Measurements from ENCODE around the gene MARCHF9.
"Not testable (repeated sequence)": the region's sequence is repeated elsewhere in the genome, so short reads cannot be mapped to it uniquely, and the experiment has no call there.

The MARCHF9 gene, protein sequence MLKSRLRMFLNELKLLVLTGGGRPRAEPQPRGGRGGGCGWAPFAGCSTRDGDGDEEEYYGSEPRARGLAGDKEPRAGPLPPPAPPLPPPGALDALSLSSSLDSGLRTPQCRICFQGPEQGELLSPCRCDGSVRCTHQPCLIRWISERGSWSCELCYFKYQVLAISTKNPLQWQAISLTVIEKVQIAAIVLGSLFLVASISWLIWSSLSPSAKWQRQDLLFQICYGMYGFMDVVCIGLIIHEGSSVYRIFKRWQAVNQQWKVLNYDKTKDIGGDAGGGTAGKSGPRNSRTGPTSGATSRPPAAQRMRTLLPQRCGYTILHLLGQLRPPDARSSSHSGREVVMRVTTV

DNA sequence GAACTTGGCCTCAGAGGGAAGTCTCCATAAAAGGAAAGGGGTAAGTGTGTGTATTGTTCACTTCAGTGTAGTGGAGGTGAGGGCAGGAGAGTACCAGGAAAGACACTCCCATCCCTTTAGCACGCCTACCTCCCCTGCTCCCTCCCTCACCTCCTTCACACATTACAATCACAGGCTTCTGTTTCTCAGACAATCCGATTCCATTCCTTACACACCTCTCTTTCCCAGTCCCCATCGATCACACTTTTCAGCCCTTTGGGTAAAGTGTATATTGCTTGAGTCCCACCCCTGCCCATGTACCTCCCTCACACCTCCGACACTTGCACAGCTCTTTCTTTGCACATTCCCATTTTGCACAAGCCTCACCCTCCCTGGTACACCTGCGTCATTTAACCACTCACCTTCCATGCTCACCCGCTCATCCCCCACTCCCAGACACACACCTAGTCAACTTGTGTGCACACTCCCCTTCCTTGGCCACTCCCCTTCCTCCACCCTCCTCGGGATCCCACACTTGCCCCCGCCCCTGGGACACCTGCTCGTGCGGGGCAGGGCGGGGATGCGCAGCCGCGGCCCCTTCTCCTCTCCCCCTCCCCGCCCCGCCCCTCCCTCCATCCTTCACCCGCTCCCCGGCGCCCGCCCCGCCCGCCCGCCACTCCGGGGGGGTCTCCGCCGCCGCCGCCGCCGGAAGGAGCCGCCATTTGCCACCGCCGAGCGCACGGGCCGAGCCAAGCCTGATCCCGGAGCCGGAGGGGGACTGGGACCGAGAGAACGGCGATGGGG, at the start of gene MARCHF9:
TSS of gene MARCHF9 (plus strand) at position 693 of the 783 bp plus-strand sequence. CDS start 426 bp downstream, outside the sequence.
- Histone ChIP-seq H3K4me3 (ENCODE audit: low read length) (peak within 1 kb of the TSS; percentile 61), H2AFZ (ENCODE audit: low read depth, low read length) (no peak within 1 kb of the TSS), H3K36me3 (ENCODE audit: insufficient read depth, low read length) (peaks cover 34% of the 10 kb centered on the region)

DNA sequence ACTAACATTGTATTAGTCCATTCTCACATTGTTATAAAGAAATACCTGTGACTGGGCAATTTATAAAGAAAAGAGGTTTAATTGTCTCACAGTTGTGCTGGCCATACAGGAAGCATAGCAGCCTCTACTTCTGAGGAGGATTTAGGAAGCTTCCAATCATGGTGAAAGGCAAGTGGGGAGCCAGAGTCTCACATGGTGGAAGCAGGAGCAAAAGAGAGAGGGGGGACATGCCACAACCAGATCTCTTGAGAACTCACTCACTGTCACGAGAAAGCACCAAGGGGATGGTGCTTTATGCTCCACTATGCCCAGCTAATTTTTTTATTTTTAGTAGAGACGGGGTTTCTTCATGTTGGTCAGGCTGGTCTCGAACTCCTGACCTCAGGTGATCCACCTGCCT, 47.7 kb upstream of the MARCHF9 start:
- peaks cover 15% of the 10 kb centered on the region for H3K9me3 ChIP-seq (ENCODE audit: low read length)
- no peaks in the 10 kb centered on the region for H3K4me1 ChIP-seq (ENCODE audit: insufficient read depth, low read length)
- no peak overlapping the region for H3K4me3 ChIP-seq (ENCODE audit: low read length)
- H3K27me3 ChIP-seq (ENCODE audit: insufficient read depth, low read length), result no peaks in the 10 kb centered on the region
- H2AFZ ChIP-seq (ENCODE audit: low read depth, low read length), result no peak overlapping the region
- peaks cover 38% of the 10 kb centered on the region for H3K36me3 ChIP-seq (ENCODE audit: insufficient read depth, low read length)

More for the DNA sequence above, at the start of gene MARCHF9:
- H3K27me3 ChIP-seq (ENCODE audit: insufficient read depth, low read length), result no peaks in the 10 kb centered on the region
- H3K4me1 ChIP-seq (ENCODE audit: insufficient read depth, low read length), result peaks cover 40% of the 10 kb centered on the region
- H3K9me3 ChIP-seq (ENCODE audit: low read length), result no peaks in the 10 kb centered on the region

DNA sequence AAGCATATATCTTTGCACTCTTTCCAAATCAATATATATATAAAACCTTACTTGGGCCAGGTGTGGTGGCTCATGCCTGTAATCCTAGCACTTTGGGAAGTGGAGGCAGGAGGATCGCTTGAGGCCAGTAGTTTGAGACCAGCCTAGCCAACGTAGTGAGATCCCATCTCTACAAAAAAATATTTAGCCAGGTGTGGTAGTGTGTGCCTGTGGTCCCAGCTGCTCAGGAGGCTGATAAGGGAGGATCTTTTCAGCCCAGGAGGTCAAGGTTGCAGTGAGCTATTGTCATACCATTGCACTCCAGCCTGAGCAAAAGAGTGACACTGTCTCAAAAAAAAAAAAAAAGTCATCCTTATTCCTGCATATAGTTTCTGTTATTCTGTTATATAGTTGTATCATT, 46.6 kb upstream of the MARCHF9 start:
- Histone ChIP-seq H3K36me3 (ENCODE audit: insufficient read depth, low read length) (peaks cover 31% of the 10 kb centered on the region), H2AFZ (ENCODE audit: low read depth, low read length) (no peak overlapping the region)

DNA sequence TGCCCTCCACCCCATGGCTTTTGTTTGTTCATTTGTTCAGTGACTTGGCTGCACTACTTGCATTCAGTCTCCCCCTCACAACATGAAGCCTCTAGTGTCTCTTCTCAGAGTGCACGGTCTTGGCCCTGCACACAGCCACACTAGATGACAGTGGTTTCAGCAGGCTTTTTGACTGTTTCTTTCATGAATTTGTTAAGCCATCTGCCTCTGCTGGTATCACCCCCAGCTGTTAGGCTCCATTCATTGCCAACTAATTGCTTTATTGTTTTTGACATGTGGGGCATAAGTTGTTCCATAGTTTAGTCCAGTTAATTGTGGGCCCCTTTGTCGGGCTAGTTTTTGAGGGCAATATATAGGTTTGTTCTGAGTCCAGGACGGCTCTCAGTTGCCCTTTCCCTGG, 42.2 kb upstream of the MARCHF9 start:
- H3K27me3 ChIP-seq (ENCODE audit: insufficient read depth, low read length), result no peaks in the 10 kb centered on the region
- H3K4me1 ChIP-seq (ENCODE audit: insufficient read depth, low read length), result no peaks in the 10 kb centered on the region
- peaks cover 29% of the 10 kb centered on the region for H3K36me3 ChIP-seq (ENCODE audit: insufficient read depth, low read length)
- no peak overlapping the region for H2AFZ ChIP-seq (ENCODE audit: low read depth, low read length)
- H3K9me3 ChIP-seq (ENCODE audit: low read length), result peaks cover 2% of the 10 kb centered on the region
- H3K4me3 ChIP-seq (ENCODE audit: low read length), result no peak overlapping the region

More for the DNA sequence above, 46.6 kb upstream of the MARCHF9 start:
- Histone ChIP-seq H3K27me3 (ENCODE audit: insufficient read depth, low read length) (no peaks in the 10 kb centered on the region), H3K4me1 (ENCODE audit: insufficient read depth, low read length) (no peaks in the 10 kb centered on the region), H3K9me3 (ENCODE audit: low read length) (peaks cover 10% of the 10 kb centered on the region), H3K4me3 (ENCODE audit: low read length) (no peak overlapping the region)

DNA sequence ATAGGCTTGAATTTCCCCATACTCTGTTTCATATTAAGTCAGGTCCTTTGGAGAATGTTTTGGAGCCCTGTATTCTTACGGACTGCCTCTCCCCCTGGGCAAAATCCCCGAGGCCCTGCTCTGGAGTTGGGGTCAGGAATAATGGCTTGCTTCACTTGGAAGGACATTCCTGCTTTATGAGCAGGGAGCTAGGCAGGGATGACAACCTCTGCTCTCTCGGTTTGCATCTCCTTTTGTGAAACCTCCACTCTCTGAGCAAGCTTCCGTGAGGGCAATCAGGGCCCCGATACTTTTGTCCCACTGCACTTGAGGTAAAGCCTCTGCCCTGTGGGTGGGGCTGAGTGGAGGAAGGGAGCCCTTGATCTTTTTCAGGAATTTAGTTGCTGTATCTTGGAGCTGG, 41.7 kb upstream of the MARCHF9 start:
- Histone ChIP-seq H3K27me3 (ENCODE audit: insufficient read depth, low read length) (no peaks in the 10 kb centered on the region), H2AFZ (ENCODE audit: low read depth, low read length) (no peak overlapping the region), H3K36me3 (ENCODE audit: insufficient read depth, low read length) (peaks cover 34% of the 10 kb centered on the region), H3K9me3 (ENCODE audit: low read length) (peaks cover 2% of the 10 kb centered on the region), H3K4me3 (ENCODE audit: low read length) (no peak overlapping the region), H3K4me1 (ENCODE audit: insufficient read depth, low read length) (no peaks in the 10 kb centered on the region)

DNA sequence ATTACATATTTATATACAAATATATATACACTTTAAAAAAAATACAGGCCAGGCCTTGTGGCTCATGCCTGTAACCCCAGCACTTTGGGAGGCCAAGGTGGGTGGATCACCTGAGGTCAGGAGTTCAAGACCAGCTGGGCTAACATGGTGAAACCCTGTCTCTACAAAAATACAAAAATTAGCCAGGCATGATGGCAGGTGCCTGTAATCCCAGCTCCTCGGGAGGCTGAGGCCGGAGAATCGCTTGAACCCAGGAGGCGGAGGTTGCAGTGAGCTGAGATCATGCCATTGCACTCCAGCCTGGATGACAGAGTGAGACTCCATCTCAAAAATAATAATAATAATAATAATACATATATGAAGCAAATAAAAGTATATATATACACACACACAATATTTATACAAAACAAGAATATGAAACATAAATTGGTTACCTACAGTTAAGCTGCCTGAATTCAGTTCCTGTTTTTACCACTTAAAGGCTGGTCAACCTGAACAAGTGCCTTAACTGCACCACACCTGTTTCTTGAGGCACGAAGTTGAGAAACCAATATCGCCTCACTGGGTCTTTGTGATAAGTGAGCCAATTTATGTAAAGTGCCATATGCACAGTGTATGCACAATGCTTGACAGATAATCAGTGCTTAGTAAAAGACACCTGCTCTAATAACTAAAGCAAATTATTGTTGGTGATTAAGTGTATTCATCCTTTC, 39.7 kb upstream of the MARCHF9 start:
- not testable (repeated sequence) for H2AFZ ChIP-seq (ENCODE audit: low read depth, low read length); H3K4me1 ChIP-seq (ENCODE audit: insufficient read depth, low read length); H3K4me3 ChIP-seq (ENCODE audit: low read length); H3K9me3 ChIP-seq (ENCODE audit: low read length); H3K27me3 ChIP-seq (ENCODE audit: insufficient read depth, low read length)
- peaks cover 48% of the 10 kb centered on the region for H3K36me3 ChIP-seq (ENCODE audit: insufficient read depth, low read length)

DNA sequence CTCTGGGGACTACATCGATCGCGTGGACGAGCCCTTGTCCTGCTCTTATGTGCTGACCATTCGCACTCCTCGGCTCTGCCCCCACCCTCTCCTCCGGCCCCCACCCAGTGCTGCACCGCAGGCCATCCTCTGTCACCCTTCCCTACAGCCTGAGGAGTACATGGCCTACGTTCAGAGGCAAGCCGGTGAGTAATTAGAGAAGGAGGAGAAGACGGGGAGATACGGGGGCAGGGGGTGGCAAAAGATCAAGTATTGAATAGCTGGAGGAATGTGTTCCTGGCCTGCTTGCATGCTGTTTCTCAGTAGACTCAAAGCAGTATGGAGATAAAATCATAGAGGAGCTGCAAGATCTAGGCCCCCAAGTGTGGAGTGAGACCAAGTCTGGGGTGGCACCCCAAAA, 39.1 kb upstream of the MARCHF9 start:
- peaks cover 2% of the 10 kb centered on the region for H3K9me3 ChIP-seq (ENCODE audit: low read length)
- no peaks in the 10 kb centered on the region for H3K27me3 ChIP-seq (ENCODE audit: insufficient read depth, low read length)
- H3K4me1 ChIP-seq (ENCODE audit: insufficient read depth, low read length), result no peaks in the 10 kb centered on the region
- no peak overlapping the region for H3K4me3 ChIP-seq (ENCODE audit: low read length)
- peaks cover 54% of the 10 kb centered on the region for H3K36me3 ChIP-seq (ENCODE audit: insufficient read depth, low read length)
- H2AFZ ChIP-seq (ENCODE audit: low read depth, low read length), result no peak overlapping the region

DNA sequence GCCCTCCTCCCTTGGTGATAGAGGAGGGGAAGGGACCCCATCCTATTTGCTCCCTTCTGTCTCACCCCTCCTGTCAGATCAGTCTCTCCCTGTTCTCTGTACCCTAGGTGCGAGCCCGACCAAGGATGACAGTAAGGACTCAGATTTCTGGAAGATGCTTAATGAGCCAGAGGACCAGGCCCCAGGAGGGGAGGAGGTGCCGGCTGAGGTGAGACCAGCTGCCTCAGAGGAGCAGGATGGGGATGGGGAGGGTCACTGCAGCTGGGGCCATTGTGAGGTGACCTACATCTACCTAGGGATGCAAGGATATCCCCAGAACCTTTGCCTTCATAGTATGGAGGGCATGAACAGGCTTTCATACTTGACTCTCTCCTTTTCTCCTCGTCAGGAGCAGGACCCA, 38.6 kb upstream of the MARCHF9 start:
- Histone ChIP-seq H3K4me3 (ENCODE audit: low read length) (no peak overlapping the region), H2AFZ (ENCODE audit: low read depth, low read length) (no peak overlapping the region), H3K36me3 (ENCODE audit: insufficient read depth, low read length) (peaks cover 57% of the 10 kb centered on the region), H3K4me1 (ENCODE audit: insufficient read depth, low read length) (no peaks in the 10 kb centered on the region), H3K27me3 (ENCODE audit: insufficient read depth, low read length) (no peaks in the 10 kb centered on the region), H3K9me3 (ENCODE audit: low read length) (peaks cover 2% of the 10 kb centered on the region)

DNA sequence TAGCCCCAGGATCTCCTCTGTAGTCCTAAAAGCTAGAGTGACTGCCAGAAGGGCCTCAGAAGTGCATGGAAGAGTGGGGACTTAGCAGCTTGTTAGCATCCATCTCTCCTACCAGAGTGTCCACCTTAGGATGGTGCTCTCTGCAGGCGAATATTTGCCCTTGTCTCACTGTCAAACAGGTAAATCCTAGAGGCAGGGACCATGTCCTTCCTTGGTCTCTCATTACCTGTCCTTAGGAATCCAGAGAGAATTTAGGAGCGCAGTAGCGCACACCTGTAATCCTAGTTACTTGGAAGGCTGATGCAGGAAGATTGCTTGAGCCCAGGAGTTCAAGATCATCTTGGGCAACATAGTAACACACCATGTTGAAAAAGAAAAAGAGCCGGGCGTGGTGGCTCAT, 37.8 kb upstream of the MARCHF9 start:
- Histone ChIP-seq H3K4me3 (ENCODE audit: low read length) (no peak overlapping the region), H3K36me3 (ENCODE audit: insufficient read depth, low read length) (peaks cover 57% of the 10 kb centered on the region), H3K4me1 (ENCODE audit: insufficient read depth, low read length) (no peaks in the 10 kb centered on the region), H3K27me3 (ENCODE audit: insufficient read depth, low read length) (no peaks in the 10 kb centered on the region), H3K9me3 (ENCODE audit: low read length) (no peaks in the 10 kb centered on the region), H2AFZ (ENCODE audit: low read depth, low read length) (no peak overlapping the region)

DNA sequence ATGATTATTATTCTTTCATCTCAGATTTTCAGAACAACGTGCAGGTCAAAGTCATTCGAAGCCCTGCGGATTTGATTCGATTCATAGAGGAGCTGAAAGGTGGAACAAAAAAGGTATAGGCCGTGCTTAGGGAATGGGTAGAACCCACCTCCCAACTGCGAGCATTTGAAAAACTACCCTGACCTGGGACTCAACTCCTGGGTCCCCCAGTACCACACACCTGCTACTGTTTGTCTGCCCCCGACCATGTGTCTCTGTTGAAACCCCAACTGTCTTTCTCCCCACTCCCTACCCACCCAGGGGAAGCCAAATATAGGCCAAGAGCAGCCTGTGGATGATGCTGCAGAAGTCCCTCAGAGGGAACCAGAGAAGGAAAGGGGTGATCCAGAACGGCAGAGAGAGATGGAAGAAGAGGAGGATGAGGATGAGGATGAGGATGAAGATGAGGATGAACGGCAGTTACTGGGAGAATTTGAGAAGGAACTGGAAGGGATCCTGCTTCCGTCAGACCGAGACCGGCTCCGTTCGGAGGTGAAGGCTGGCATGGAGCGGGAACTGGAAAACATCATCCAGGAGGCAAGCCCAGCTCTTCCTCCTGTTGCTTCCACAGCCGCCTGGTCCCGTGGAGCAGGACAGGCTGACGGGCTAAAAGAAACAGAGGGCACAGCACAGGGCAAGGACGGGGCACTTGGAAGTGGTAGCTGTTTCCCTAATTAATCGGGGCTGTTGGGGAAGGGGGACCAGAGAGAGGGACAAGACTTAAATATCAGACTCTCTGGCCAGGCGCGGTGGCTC, 36.9 kb upstream of the MARCHF9 start:
- no peaks in the 10 kb centered on the region for H3K27me3 ChIP-seq (ENCODE audit: insufficient read depth, low read length)
- H3K36me3 ChIP-seq (ENCODE audit: insufficient read depth, low read length), result peaks cover 57% of the 10 kb centered on the region
- H3K4me3 ChIP-seq (ENCODE audit: low read length), result no peak overlapping the region
- no peak overlapping the region for H2AFZ ChIP-seq (ENCODE audit: low read depth, low read length)
- H3K4me1 ChIP-seq (ENCODE audit: insufficient read depth, low read length), result no peaks in the 10 kb centered on the region
- no peaks in the 10 kb centered on the region for H3K9me3 ChIP-seq (ENCODE audit: low read length)

DNA sequence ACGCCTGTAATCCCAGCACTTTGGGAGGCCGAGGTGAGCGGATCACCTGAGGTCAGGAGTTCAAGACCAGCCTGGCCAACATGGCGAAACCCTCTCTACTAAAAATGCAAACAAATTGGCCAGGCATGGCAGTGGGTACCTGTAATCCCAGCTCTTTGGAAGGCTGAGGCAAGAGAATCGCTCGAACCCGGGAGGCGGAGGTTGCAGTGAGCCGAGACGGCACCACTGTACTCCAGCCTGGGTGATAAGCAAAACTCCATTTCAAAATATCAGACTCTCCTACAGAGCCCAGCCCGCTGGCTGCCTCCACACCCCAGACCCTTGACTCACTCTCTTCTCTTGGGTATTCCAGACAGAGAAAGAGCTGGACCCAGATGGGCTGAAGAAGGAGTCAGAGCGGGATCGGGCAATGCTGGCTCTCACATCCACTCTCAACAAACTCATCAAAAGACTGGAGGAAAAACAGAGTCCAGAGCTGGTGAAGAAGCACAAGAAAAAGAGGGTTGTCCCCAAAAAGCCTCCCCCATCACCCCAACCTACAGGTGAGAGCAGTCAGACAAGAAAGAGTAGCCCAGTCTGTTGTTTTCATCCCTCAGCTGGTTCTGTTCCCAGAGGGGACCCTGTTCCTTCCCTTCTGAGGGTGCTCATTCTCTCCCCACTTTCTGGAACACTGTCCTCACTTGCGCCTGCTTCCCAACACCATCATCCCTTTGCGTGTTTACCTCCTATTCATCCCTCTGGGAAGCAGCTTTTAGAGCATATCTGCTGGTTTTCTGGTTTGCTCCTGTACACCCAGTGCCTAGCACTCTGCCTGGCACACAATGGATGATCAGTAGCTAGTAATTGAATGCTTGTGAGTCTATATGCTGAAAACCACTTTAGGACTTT, 36.0 kb upstream of the MARCHF9 start:
- H2AFZ ChIP-seq (ENCODE audit: low read depth, low read length), result no peak overlapping the region
- H3K9me3 ChIP-seq (ENCODE audit: low read length), result no peaks in the 10 kb centered on the region
- no peaks in the 10 kb centered on the region for H3K27me3 ChIP-seq (ENCODE audit: insufficient read depth, low read length)
- peaks cover 57% of the 10 kb centered on the region for H3K36me3 ChIP-seq (ENCODE audit: insufficient read depth, low read length)
- H3K4me1 ChIP-seq (ENCODE audit: insufficient read depth, low read length), result no peaks in the 10 kb centered on the region
- H3K4me3 ChIP-seq (ENCODE audit: low read length), result no peak overlapping the region

All from neuron (in vitro differentiated cells).